Dendritic cell treated with granulocyte-macrophage colony-stimulating factor and Interleukin-4, amounts not matched to agents 40 ng/mL and 50 ng/mL, for 4 days (primary cell): ENCODE results near the gene ZNF366.

ENCODE experiments used
- H3K27ac Mint-ChIP-seq: one replicate; pipeline ENCODE4 v1.8.0; 2022; ENCODE audit warnings: mild to moderate bottlenecking, mixed read lengths
- H3K27me3 Mint-ChIP-seq: one replicate; pipeline ENCODE4 v1.8.0; 2022; ENCODE audit warnings: mild to moderate bottlenecking, mixed read lengths
- H3K36me3 Mint-ChIP-seq: one replicate; pipeline ENCODE4 v1.8.0; 2022; ENCODE audit warnings: low read depth, mixed read lengths
- H3K4me1 Mint-ChIP-seq: one replicate; pipeline ENCODE4 v1.8.0; 2022; ENCODE audit warnings: low read depth, mixed read lengths
- H3K4me3 Mint-ChIP-seq: one replicate; pipeline ENCODE4 v1.8.0; 2022; ENCODE audit warnings: mild to moderate bottlenecking, moderate library complexity, mixed read lengths
- H3K9me3 Mint-ChIP-seq: one replicate; pipeline ENCODE4 v1.8.0; 2022; ENCODE audit warnings: mixed read lengths
- intact Hi-C: fragments of 100-400 bp; cut with micrococcal nuclease; formaldehyde crosslinking; loops from one replicate; pipeline ENCODE4 v1.15.0; 2022

Gene ZNF366

GRCh38 chr5:72495410-72495809, 11.8 kb downstream of the ZNF366 start:
- peaks cover 85% of the 10 kb centered on the region for H3K36me3 Mint-ChIP-seq
- no peaks in the 10 kb centered on the region for H3K9me3 Mint-ChIP-seq
- H3K4me3 Mint-ChIP-seq, result no peak overlapping the region
- H3K4me1 Mint-ChIP-seq, result peaks cover 47% of the 10 kb centered on the region
- no peaks in the 10 kb centered on the region for H3K27me3 Mint-ChIP-seq
- intact Hi-C loops, result no loop called here
- no peak overlapping the region for H3K27ac Mint-ChIP-seq

DNA sequence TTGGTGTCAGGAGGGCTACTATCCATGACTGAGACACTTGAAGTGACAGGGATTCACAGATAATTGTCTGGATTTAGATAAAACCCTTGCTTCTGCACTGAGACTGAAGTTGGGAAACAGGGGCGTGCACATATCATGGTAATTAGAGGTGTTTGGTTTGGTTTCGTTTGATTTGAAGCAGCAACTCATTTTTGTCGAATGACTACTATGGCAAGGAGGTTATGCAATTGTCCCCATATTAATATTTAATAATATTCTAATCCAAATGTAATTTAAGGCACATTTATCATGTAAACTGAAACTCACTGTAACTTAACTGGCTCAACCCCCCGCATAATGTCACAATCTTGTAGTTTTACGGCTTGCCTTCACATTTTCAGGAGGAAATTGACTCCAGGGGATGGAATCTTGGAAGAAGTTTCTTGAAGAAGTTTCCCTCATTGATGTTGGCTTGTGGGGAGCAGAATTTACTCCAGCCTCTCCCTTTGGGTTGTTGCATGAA, 12.5 kb downstream of the ZNF366 start:
- Mint-ChIP-seq H3K4me3 (no peak overlapping the region), H3K4me1 (peaks cover 47% of the 10 kb centered on the region), H3K36me3 (peaks cover 85% of the 10 kb centered on the region), H3K27me3 (no peaks in the 10 kb centered on the region), H3K27ac (no peak overlapping the region), H3K9me3 (no peaks in the 10 kb centered on the region)
- intact Hi-C loops, result no loop called here

GRCh38 chr5:72489536-72489935, 17.7 kb downstream of the ZNF366 start:
- intact Hi-C loops, result no loop called here
- Mint-ChIP-seq H3K27me3 (no peaks in the 10 kb centered on the region), H3K4me3 (no peak overlapping the region)

DNA sequence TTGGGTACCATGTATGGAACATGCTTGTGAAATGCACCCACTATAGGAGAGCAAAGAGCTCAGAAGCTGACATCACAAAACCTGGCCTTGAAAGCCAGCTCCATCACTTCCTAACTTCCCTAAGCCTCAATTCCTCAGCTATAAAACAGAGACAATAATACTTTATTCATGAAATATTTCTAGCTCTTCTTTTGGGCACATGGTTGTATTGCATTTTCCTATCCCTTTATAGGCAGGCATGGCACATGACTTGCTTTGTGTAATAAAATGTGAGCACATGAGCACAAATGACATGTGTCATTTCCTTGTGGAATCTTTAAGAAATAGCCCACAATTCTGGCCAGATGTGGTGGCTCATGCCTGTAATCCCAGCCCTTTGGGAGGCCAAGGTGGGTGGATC, 18.5 kb downstream of the ZNF366 start:
- Mint-ChIP-seq H3K36me3 (peaks cover 96% of the 10 kb centered on the region), H3K27ac (no peak overlapping the region), H3K27me3 (no peaks in the 10 kb centered on the region), H3K9me3 (no peaks in the 10 kb centered on the region), H3K4me3 (no peak overlapping the region), H3K4me1 (peaks cover 59% of the 10 kb centered on the region)
- intact Hi-C loops, result no loop called here

More at GRCh38 chr5:72489536-72489935, 17.7 kb downstream of the ZNF366 start:
- H3K4me1 Mint-ChIP-seq, result peaks cover 59% of the 10 kb centered on the region
- no peaks in the 10 kb centered on the region for H3K9me3 Mint-ChIP-seq
- peak overlapping the region; percentile 39 for H3K27ac Mint-ChIP-seq
- H3K36me3 Mint-ChIP-seq, result peaks cover 95% of the 10 kb centered on the region

DNA sequence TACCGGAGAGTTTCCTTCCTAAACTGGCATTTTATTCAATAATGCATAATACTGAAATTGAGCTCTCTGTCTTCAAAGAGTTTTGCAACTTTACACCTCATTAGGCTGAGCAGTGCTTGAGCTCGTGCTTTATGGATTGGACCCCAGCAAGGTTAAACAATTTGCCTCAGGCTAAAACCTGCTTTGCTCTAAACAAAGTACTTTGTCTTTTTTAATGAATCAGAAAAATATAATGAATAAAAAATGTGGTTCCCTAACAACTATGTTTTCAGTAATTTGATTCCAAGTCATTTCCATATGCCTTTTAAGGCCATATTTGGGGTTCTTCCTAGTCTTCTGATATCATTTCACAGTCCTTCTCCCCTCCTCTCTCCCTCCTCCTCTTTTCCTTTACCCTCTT, 20.0 kb downstream of the ZNF366 start:
- intact Hi-C loops, result no loop called here
- Mint-ChIP-seq H3K27me3 (no peaks in the 10 kb centered on the region), H3K27ac (peak overlapping the region; percentile 32), H3K9me3 (no peaks in the 10 kb centered on the region), H3K4me3 (no peak overlapping the region), H3K4me1 (peaks cover 57% of the 10 kb centered on the region), H3K36me3 (peaks cover 99% of the 10 kb centered on the region)

DNA sequence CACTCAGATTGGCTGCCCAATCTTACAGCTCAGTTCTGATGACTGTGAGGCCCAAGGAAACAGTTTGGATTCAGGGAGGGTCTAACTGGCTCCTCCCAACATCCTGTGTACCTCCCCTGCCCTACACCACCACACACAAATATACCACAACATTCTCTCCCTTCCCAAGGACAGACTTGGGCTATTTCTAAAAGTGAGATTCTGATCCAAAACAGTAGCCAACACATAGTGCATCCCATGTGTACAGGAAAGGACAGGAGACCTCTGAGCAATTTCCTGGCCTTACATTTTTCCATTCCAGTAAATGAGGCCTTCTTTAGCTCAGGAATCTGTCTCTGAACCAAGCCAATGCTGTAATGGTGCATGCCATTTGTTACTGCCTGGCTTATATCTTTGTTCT, 20.8 kb downstream of the ZNF366 start:
- H3K36me3 Mint-ChIP-seq, result peaks cover 96% of the 10 kb centered on the region
- intact Hi-C loops, result no loop called here
- H3K9me3 Mint-ChIP-seq, result no peaks in the 10 kb centered on the region
- H3K4me3 Mint-ChIP-seq, result no peak overlapping the region
- no peaks in the 10 kb centered on the region for H3K27me3 Mint-ChIP-seq
- H3K4me1 Mint-ChIP-seq, result peaks cover 53% of the 10 kb centered on the region
- peak overlapping the region; percentile 57 for H3K27ac Mint-ChIP-seq

DNA sequence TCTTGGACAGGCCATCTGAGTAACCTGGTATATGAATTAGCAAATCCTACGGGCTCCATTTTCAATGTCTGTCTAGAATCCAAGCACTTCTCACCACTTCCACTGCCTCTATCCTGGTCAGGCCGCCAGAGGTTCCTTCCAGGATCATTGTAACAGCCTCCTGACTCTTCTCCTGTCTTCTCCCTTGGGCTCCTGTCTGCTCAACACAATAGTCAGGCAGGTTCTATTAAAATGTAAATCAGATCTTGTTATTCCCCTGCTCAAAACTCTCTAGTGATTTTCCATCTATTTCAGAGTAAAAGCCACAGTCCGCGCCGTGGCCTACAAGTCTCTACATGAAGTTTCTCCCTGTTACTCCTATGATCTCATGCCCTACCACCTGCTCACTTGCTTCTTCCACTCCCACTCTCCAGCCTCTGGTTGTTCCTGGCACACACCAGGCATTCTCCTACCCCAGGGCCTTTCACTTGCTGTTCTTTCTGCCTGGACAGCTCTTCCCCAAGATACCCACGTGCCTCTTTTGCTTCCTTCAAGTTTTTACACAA, 21.7 kb downstream of the ZNF366 start:
- peaks cover 50% of the 10 kb centered on the region for H3K4me1 Mint-ChIP-seq
- H3K36me3 Mint-ChIP-seq, result peaks cover 93% of the 10 kb centered on the region
- H3K27me3 Mint-ChIP-seq, result no peaks in the 10 kb centered on the region
- peak overlapping the region; percentile 57 for H3K27ac Mint-ChIP-seq
- no peak overlapping the region for H3K4me3 Mint-ChIP-seq
- intact Hi-C loops, result no loop called here
- H3K9me3 Mint-ChIP-seq, result no peaks in the 10 kb centered on the region

- intact Hi-C loops, result no loop called here
- H3K4me1 Mint-ChIP-seq, result peaks cover 57% of the 10 kb centered on the region
- H3K27me3 Mint-ChIP-seq, result no peaks in the 10 kb centered on the region
- peak overlapping the region; percentile 41 for H3K27ac Mint-ChIP-seq
- H3K9me3 Mint-ChIP-seq, result peaks cover 2% of the 10 kb centered on the region
- no peak overlapping the region for H3K4me3 Mint-ChIP-seq
- peaks cover 90% of the 10 kb centered on the region for H3K36me3 Mint-ChIP-seq
Observed at GRCh38 chr5:72482046-72482445, 25.2 kb downstream of the ZNF366 start.

DNA sequence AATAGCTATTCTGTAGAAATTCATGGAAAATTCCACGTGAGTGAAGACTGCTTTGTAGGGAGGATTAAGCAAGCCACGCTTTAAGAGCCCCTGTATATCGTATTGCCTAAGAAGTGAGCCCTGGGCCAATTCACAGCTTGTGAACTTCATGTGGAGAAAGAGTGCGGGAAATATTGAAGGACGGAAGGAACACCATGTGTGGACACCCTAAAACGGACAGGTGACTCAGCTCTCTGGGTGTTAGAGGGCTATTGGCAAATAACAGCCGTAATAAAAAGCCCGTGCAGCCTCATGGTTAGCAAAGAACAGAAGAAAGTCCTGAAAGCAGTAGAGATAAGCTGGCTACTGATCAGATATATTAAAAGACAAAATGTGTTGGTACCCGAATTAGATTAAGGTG, 26.4 kb downstream of the ZNF366 start:
- Mint-ChIP-seq H3K36me3 (peaks cover 90% of the 10 kb centered on the region), H3K27ac (peak overlapping the region; percentile 68), H3K4me1 (peaks cover 59% of the 10 kb centered on the region), H3K27me3 (no peaks in the 10 kb centered on the region), H3K9me3 (peaks cover 14% of the 10 kb centered on the region), H3K4me3 (no peak overlapping the region)
- intact Hi-C loops, result no loop called here

DNA sequence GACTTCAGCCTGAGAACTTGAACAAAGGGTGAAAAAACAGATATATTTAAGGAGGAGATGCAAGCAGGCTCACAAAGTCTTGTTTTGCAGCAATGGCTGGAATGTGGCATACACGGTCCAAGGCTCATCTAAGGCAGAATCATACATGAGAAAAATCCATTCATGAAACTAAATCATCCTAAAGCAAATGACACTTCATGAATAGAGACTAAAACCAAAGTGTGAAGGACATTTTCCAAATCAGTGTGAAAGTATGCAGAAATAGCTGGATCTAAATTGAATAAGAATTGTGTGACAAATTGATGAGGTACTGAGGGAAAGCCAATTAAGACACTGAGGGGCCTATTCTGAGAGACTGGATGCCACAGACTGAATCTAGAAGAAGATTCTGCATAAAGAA, 27.3 kb downstream of the ZNF366 start:
- Mint-ChIP-seq H3K4me3 (no peak overlapping the region), H3K27me3 (no peaks in the 10 kb centered on the region), H3K4me1 (peaks cover 59% of the 10 kb centered on the region), H3K27ac (peak overlapping the region; percentile 68), H3K36me3 (peaks cover 90% of the 10 kb centered on the region), H3K9me3 (peaks cover 15% of the 10 kb centered on the region)
- intact Hi-C loops, result no loop called here

GRCh38 chr5:72478684-72479083, 28.5 kb downstream of the ZNF366 start:
- no peaks in the 10 kb centered on the region for H3K27me3 Mint-ChIP-seq
- peaks cover 15% of the 10 kb centered on the region for H3K9me3 Mint-ChIP-seq
- peak overlapping the region; percentile 74 for H3K27ac Mint-ChIP-seq
- H3K4me1 Mint-ChIP-seq, result peaks cover 68% of the 10 kb centered on the region
- H3K4me3 Mint-ChIP-seq, result no peak overlapping the region
- intact Hi-C loops, result no loop called here
- H3K36me3 Mint-ChIP-seq, result peaks cover 86% of the 10 kb centered on the region

GRCh38 chr5:72478276-72478675, 28.9 kb downstream of the ZNF366 start:
- peaks cover 15% of the 10 kb centered on the region for H3K9me3 Mint-ChIP-seq

GRCh38 chr5:72477644-72478043, 29.6 kb downstream of the ZNF366 start:
- Mint-ChIP-seq H3K4me3 (no peak overlapping the region), H3K36me3 (peaks cover 84% of the 10 kb centered on the region), H3K9me3 (peaks cover 15% of the 10 kb centered on the region), H3K27ac (peak overlapping the region; percentile 74), H3K4me1 (peaks cover 78% of the 10 kb centered on the region), H3K27me3 (no peaks in the 10 kb centered on the region)
- intact Hi-C loops, result no loop called here

More at GRCh38 chr5:72478276-72478675, 28.9 kb downstream of the ZNF366 start:
- peaks cover 86% of the 10 kb centered on the region for H3K36me3 Mint-ChIP-seq
- intact Hi-C loops, result no loop called here
- peaks cover 72% of the 10 kb centered on the region for H3K4me1 Mint-ChIP-seq
- no peak overlapping the region for H3K4me3 Mint-ChIP-seq
- H3K27me3 Mint-ChIP-seq, result no peaks in the 10 kb centered on the region
- H3K27ac Mint-ChIP-seq, result peak overlapping the region; percentile 74

DNA sequence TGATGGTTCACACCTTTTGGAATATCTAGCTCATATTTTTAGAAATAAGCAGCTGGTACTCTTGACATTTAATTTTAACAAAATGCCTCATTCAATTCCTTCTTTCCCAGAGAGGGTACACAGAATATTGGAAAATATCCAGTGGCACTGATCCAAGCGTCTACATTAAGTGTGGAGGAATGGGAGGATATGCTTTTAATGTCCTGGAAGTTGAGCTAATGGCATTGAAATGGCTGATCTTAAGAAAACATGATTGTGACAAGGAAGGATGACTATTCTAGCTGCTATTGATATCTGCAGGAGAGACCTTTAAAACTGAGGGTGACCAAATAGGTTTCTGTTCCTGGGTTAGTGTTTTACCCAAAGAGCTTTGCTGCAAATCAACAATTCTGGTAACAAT, 30.0 kb downstream of the ZNF366 start:
- intact Hi-C loops, result no loop called here
- Mint-ChIP-seq H3K27ac (peak overlapping the region; percentile 74), H3K4me1 (peaks cover 82% of the 10 kb centered on the region), H3K36me3 (peaks cover 79% of the 10 kb centered on the region), H3K27me3 (no peaks in the 10 kb centered on the region), H3K9me3 (peaks cover 15% of the 10 kb centered on the region), H3K4me3 (no peak overlapping the region)

- H3K27me3 Mint-ChIP-seq, result no peaks in the 10 kb centered on the region
- no peak overlapping the region for H3K4me3 Mint-ChIP-seq
- intact Hi-C loops, result no loop called here
- H3K9me3 Mint-ChIP-seq, result peaks cover 15% of the 10 kb centered on the region
- peaks cover 74% of the 10 kb centered on the region for H3K36me3 Mint-ChIP-seq
- H3K4me1 Mint-ChIP-seq, result peaks cover 82% of the 10 kb centered on the region
- peak overlapping the region; percentile 74 for H3K27ac Mint-ChIP-seq
Observed at GRCh38 chr5:72476721-72477120, 30.5 kb downstream of the ZNF366 start.
